Measurements from ENCODE around the gene CCL23.

DNA sequence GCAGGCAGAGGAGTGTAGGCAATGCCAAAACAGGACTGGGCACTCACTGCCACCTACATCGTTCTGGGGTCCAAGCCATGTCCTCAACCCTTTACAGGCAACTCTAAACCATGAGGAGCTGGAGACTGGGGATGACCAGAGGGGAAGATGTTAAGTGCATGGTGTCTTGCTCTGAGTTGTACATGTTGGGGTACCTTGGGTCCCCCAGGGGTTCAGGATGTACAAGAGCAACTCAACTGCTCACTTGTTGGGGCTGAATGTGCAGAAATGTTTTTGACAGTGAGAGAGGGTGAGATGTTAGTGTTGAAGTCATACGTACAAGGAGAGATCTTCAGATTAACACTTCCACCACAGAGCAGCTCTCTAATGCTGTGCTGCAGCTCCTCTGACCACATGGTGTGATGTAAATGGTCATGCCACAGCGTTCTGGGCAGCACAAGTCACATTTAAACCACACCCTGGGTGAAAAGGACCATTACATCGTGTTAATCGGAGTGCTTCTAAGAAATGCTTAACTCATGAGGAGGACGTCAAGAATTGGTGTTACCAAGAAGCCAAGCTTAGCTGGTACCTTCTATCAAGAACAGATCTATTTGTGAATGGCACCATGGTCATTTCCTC, 48.7 kb upstream of the CCL23 start:
- TF ChIP-seq REST (IDR thresholded peaks at IDR 0.05; ENCODE audit: borderline replicate concordance): no peak
- no peak for TF ChIP-seq TAF1 (IDR thresholded peaks at IDR 0.05; ENCODE audit: low read depth)

All from neural cell (in vitro differentiated cells).